Endothelial cell of umbilical vein (primary cell): ENCODE measurements around the gene GALNT10. TPM values are rescaled to one million over a fixed set of nuclear protein-coding genes. Genes with fewer than 3 reads are reported as not detected.
A peak's percentile ranks its signal among the peaks of the same experiment; 100 is the strongest.

Experiments
- BruUV-seq: library from RNA; stranded (reverse); fragments of 400-500 nt; replicated peaks from 2 replicates; lab custom pipeline; 2021; lab: Mats Ljungman, UMichigan
- CTCF ChIA-PET: fragments of 300-600, 350-600 bp; sonication (Branson Sonifier 250); formaldehyde crosslinking; loops from one replicate; lab custom pipeline; 2021; ENCODE audit warnings: antibody characterized with exemption, inconsistent platforms; lab: Charles Lee
- POLR2A ChIA-PET: fragments of 300-600, 350-600 bp; sonication (Branson Sonifier 250); formaldehyde crosslinking; loops from one replicate; lab custom pipeline; 2021; ENCODE audit warnings: antibody characterized with exemption, inconsistent platforms; lab: Charles Lee
- DNase-seq: peaks from one replicate; pipeline ENCODE4 v3.0.0-alpha.2; 2011; ENCODE audit warnings: low read depth, low spot score
- FAIRE-seq: peaks from 2 replicates; lab custom pipeline; 2011; peaks lifted over from hg19 to GRCh38; lab: Jason Lieb, UNC
- H2AFZ ChIP-seq: 2 replicates; pipeline ENCODE4 v1.6.0; 2012; ENCODE audit warnings: low read depth, low read length, control low read depth, inconsistent platforms
- H3K27ac ChIP-seq: 2 replicates; pipeline ENCODE4 v1.5.1; 2011; ENCODE audit warnings: low read depth, mild to moderate bottlenecking, control low read depth, low read length, moderate library complexity; ENCODE audit not compliant: insufficient read depth
- H3K27me3 ChIP-seq, 2 experiments: 2 replicates each; pipeline versions ENCODE4 v1.6.0 to v1.6.1; 2011; ENCODE audit warnings: low read length in 2 of 2, mixed read lengths in 1 of 2; ENCODE audit not compliant: control insufficient read depth in 2 of 2, insufficient read depth in 2 of 2
- H3K36me3 ChIP-seq, 2 experiments: 2 replicates in 1 of 2; 3 replicates in 1 of 2; pipeline ENCODE4 v1.5.1; 2011; ENCODE audit warnings: low read length in 2 of 2, mild to moderate bottlenecking in 1 of 2, moderate library complexity in 1 of 2; ENCODE audit not compliant: control insufficient read depth in 2 of 2, insufficient read depth in 2 of 2; ENCODE audit errors: extremely low read depth in 1 of 2
- H3K4me1 ChIP-seq: 3 replicates; pipeline ENCODE4 v1.5.1; 2011; ENCODE audit warnings: mild to moderate bottlenecking, low read length; ENCODE audit not compliant: control insufficient read depth, insufficient read depth; ENCODE audit errors: extremely low read depth
- H3K4me2 ChIP-seq: 2 replicates; pipeline ENCODE4 v1.6.1; 2011; ENCODE audit warnings: low read length, control low read depth, mixed read lengths; ENCODE audit not compliant: insufficient read depth
- H3K4me3 ChIP-seq, 3 experiments: fragments of 200-600 bp in 1 of 3; sonication (generic), shearing (Covaris generic) in 1 of 3; replicated peaks in 1 of 3; 2 replicates each; pipeline ENCODE4 v1.5.1; 2011 to 2016; ENCODE audit warnings: control low read depth in 3 of 3, low read length in 3 of 3, mild to moderate bottlenecking in 2 of 3, inconsistent platforms in 1 of 3, low read depth in 1 of 3, moderate library complexity in 1 of 3; ENCODE audit not compliant: insufficient read depth in 1 of 3
- H3K79me2 ChIP-seq: 2 replicates; pipeline ENCODE4 v1.6.0; 2012; ENCODE audit warnings: low read length, inconsistent platforms; ENCODE audit not compliant: control insufficient read depth, insufficient read depth
- H3K9ac ChIP-seq: replicated peaks from 2 replicates; pipeline ENCODE3; 2011; ENCODE audit warnings: low read length, control low read depth; ENCODE audit not compliant: insufficient read depth; ENCODE audit errors: extremely low read depth
- H3K9me1 ChIP-seq: replicated peaks from 3 replicates; pipeline ENCODE4 v1.6.0; 2011; ENCODE audit warnings: mild to moderate bottlenecking, low read length; ENCODE audit not compliant: control insufficient read depth, insufficient read depth; ENCODE audit errors: extremely low read depth
- H3K9me3 ChIP-seq: replicated peaks from 2 replicates; pipeline ENCODE4 v1.5.1; 2012; ENCODE audit warnings: low read length, inconsistent platforms; ENCODE audit not compliant: control insufficient read depth, insufficient read depth
- H4K20me1 ChIP-seq: replicated peaks from 2 replicates; pipeline ENCODE3; 2011; ENCODE audit warnings: mild to moderate bottlenecking, low read length; ENCODE audit not compliant: control insufficient read depth, insufficient read depth; ENCODE audit errors: extremely low read depth
- EZH2 ChIP-seq: IDR thresholded peaks from 2 replicates; pipeline ENCODE4 v1.6.1; 2012; ENCODE audit warnings: borderline replicate concordance, low read depth, mild to moderate bottlenecking, moderate library complexity, low read length, inconsistent platforms; ENCODE audit not compliant: severe bottlenecking
- FOS ChIP-seq: IDR thresholded peaks from 2 replicates; pipeline ENCODE4 v1.6.1; 2011; ENCODE audit warnings: mild to moderate bottlenecking, low read length, moderate library complexity, borderline replicate concordance; ENCODE audit not compliant: insufficient read depth
- GATA2 ChIP-seq: IDR thresholded peaks from 2 replicates; pipeline ENCODE4 v1.7.0; 2011; ENCODE audit warnings: low read depth, mild to moderate bottlenecking, moderate library complexity, mixed read lengths, low read length; ENCODE audit not compliant: insufficient read length, insufficient read depth
- JUN ChIP-seq: IDR thresholded peaks from 2 replicates; pipeline ENCODE4 v1.6.1; 2011; ENCODE audit warnings: borderline replicate concordance, low read depth; ENCODE audit not compliant: insufficient read length, insufficient read depth
- MYC ChIP-seq: IDR thresholded peaks from one replicate; pipeline ENCODE4 v1.6.1; 2011; ENCODE audit warnings: mild to moderate bottlenecking, low read depth, low read length
- POLR2A ChIP-seq: IDR thresholded peaks from 2 replicates; pipeline ENCODE4 v1.6.1; 2012; ENCODE audit warnings: low read depth, mild to moderate bottlenecking, control low read depth, low read length
- POLR2AphosphoS5 ChIP-seq: IDR thresholded peaks from 2 replicates; pipeline ENCODE4 v1.6.1; 2012; ENCODE audit warnings: low read depth, mild to moderate bottlenecking, control low read depth, low read length, moderate library complexity; ENCODE audit not compliant: insufficient read depth
- dilution Hi-C: fragments of 300-500 bp; cut with MboI; formaldehyde crosslinking; loops from one replicate; pipeline ENCODE4 v1.15.0; 2019; ENCODE audit warnings: low sequenced_read_pairs; ENCODE audit not compliant: extremely low pct_ligation_motif_present
- intact Hi-C: fragments of 100-400 bp; cut with micrococcal nuclease; formaldehyde crosslinking; loops from one replicate; pipeline ENCODE4 v1.10.0; 2022
- polyA plus RNA-seq, 4 experiments: library from polyadenylated mRNA; depleted of rRNA in 3 of 4; stranded (reverse) in 3 of 4; unstranded in 1 of 4; fragments of >200 nt; gene quantifications; 2 replicates each; pipeline versions ENCODE4 v1.2.1 to v1.2.3, GENCODE V29; 2011 to 2012; ENCODE audit warnings: missing spikeins in 1 of 4
- total RNA-seq: library from RNA; stranded (reverse); gene quantifications from 2 replicates; pipeline ENCODE4 v1.2.3, GENCODE V29; 2021
- TF ChIP-seq, protein P1 (sequence below): IDR thresholded peaks from 2 replicates; pipeline ENCODE4 v1.6.1; 2011; ENCODE audit not compliant: insufficient read depth, insufficient read length
- TF ChIP-seq, protein P2 (sequence below), 2 donors: IDR thresholded peaks; 1 replicate in 1 of 2; 2 replicates in 1 of 2; pipeline ENCODE4 v1.5.1; 2011; ENCODE audit warnings: low read length in 2 of 2, mild to moderate bottlenecking in 2 of 2, moderate library complexity in 2 of 2, control low read depth in 1 of 2, inconsistent platforms in 1 of 2, low read depth in 1 of 2; ENCODE audit not compliant: insufficient read depth in 1 of 2; ENCODE audit errors: extremely low read depth in 1 of 2

The GALNT10 gene
- total and polyA plus RNA-seq, 2 donors (not counting 3 experiments of a cell fraction or from before 2014, with no cell fraction given), result 70.2 to 77.6 TPM

DNA sequence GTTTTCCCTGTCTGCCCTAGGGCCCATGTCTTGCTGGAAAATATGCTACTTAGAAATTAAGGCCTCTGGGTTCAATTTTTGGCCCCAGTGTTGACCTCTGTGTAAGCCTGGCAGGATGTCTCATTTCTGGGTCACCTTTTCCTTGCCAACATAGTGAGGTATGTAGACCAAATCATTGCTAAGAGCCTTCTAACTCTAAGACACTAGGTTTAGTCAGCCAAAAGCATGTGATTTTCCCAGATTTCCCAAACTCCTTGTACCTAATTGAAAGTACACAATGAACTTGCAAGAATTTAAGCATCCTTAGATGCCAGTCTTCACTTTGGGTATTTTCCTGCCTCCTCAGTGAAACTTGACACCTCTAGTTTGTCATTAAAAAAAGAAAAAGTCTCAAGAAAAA lies 77.0 kb downstream of the GALNT10 start:
- Histone ChIP-seq H2AFZ (no peak overlapping the region), H3K4me3 (no peak overlapping the region), H3K9ac (no peak overlapping the region), H3K36me3 (peaks cover 0 to 3% of the 10 kb centered on the region in 2 experiments), H3K4me1 (peaks cover 17% of the 10 kb centered on the region), H3K9me3 (no peaks in the 10 kb centered on the region), H4K20me1 (no peaks in the 10 kb centered on the region), H3K79me2 (no peaks in the 10 kb centered on the region), H3K27ac (no peak overlapping the region), H3K27me3 (no peaks in the 10 kb centered on the region), H3K9me1 (no peaks in the 10 kb centered on the region), H3K4me2 (no peak overlapping the region)
- dilution Hi-C loops (no loop called here), intact Hi-C loops (no loop called here)
- ChIA-PET POLR2A (no interaction called here), CTCF (interaction anchor here (1.7 kb wide), 1 partner anchor 10 kb away, joined by 4 read pairs; no protein-coding TSS in a partner anchor)
- TF ChIP-seq FOS (no peak), JUN (no peak), GATA2 (no peak), POLR2A (no peak), POLR2AphosphoS5 (no peak), MYC (no peak), EZH2 (no peak)
- TF ChIP-seq, protein P1, sequence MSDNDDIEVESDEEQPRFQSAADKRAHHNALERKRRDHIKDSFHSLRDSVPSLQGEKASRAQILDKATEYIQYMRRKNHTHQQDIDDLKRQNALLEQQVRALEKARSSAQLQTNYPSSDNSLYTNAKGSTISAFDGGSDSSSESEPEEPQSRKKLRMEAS, result no peak
- TF ChIP-seq, protein P2, sequence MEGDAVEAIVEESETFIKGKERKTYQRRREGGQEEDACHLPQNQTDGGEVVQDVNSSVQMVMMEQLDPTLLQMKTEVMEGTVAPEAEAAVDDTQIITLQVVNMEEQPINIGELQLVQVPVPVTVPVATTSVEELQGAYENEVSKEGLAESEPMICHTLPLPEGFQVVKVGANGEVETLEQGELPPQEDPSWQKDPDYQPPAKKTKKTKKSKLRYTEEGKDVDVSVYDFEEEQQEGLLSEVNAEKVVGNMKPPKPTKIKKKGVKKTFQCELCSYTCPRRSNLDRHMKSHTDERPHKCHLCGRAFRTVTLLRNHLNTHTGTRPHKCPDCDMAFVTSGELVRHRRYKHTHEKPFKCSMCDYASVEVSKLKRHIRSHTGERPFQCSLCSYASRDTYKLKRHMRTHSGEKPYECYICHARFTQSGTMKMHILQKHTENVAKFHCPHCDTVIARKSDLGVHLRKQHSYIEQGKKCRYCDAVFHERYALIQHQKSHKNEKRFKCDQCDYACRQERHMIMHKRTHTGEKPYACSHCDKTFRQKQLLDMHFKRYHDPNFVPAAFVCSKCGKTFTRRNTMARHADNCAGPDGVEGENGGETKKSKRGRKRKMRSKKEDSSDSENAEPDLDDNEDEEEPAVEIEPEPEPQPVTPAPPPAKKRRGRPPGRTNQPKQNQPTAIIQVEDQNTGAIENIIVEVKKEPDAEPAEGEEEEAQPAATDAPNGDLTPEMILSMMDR (IDR thresholded peaks at IDR 0.05; ENCODE audit: extremely low read depth in 1 of 2, insufficient read depth in 1 of 2, low read depth in 1 of 2, low read length in 2 of 2), result no peak
- BruUV-seq, result no TSS peak
- FAIRE-seq (peak; percentile 83), DNase-seq (peak; percentile 27)
